Measurements from ENCODE around the gene RPH3AL. TPM values are rescaled to one million over a fixed set of nuclear protein-coding genes. Genes with fewer than 3 reads are reported as not detected.
"Not testable (repeated sequence)": the region's sequence is repeated elsewhere in the genome, so short reads cannot be mapped to it uniquely, and the experiment has no call there.

Gene RPH3AL
- polyA plus RNA-seq, 4 donors, result 13.1 to 27.4 (median 18.7) TPM

- DNase-seq (ENCODE audit: low read depth in 4 of 4, low spot score in 3 of 4), result no peak
Observed at GRCh38 chr17:248337-249235, 104.0 kb downstream of the RPH3AL start.

- DNase-seq (ENCODE audit: low read depth in 4 of 4, low spot score in 3 of 4), result no peak
Observed at GRCh38 chr17:247767-248166, 104.8 kb downstream of the RPH3AL start.

- no peak for DNase-seq (ENCODE audit: low read depth in 4 of 4, low spot score in 3 of 4)
Observed at GRCh38 chr17:246851-247421, 105.7 kb downstream of the RPH3AL start.

GRCh38 chr17:246226-246625, 106.4 kb downstream of the RPH3AL start:
- DNase-seq (ENCODE audit: low read depth in 4 of 4, low spot score in 3 of 4), result no peak

- no peak for DNase-seq (ENCODE audit: low read depth in 4 of 4, low spot score in 3 of 4)
Observed at GRCh38 chr17:245611-246010, 107.0 kb downstream of the RPH3AL start.

GRCh38 chr17:245020-245419, 107.6 kb downstream of the RPH3AL start:
- no peak for DNase-seq (ENCODE audit: low read depth in 4 of 4, low spot score in 3 of 4)

- DNase-seq (ENCODE audit: low read depth in 4 of 4, low spot score in 3 of 4), result not testable (repeated sequence)
Observed at GRCh38 chr17:243924-244323, 108.7 kb downstream of the RPH3AL start.

- DNase-seq (ENCODE audit: low read depth in 4 of 4, low spot score in 3 of 4), result no peak
Observed at GRCh38 chr17:238964-239259, 113.7 kb downstream of the RPH3AL start.

- DNase-seq (ENCODE audit: low read depth in 4 of 4, low spot score in 3 of 4), result no peak
Observed at GRCh38 chr17:238071-238963, 114.3 kb downstream of the RPH3AL start.

- DNase-seq (ENCODE audit: low read depth in 4 of 4, low spot score in 3 of 4), result no peak
Observed at GRCh38 chr17:237406-237955, 115.1 kb downstream of the RPH3AL start.

- DNase-seq (ENCODE audit: low read depth in 4 of 4, low spot score in 3 of 4), result no peak
Observed at GRCh38 chr17:236641-237405, 115.8 kb downstream of the RPH3AL start.

- no peak for DNase-seq (ENCODE audit: low read depth in 4 of 4, low spot score in 3 of 4)
Observed at GRCh38 chr17:235831-236640, 116.6 kb downstream of the RPH3AL start.

GRCh38 chr17:234994-235830, 117.4 kb downstream of the RPH3AL start:
- not testable (repeated sequence) for DNase-seq (ENCODE audit: low read depth in 4 of 4, low spot score in 3 of 4)

- not testable (repeated sequence) for DNase-seq (ENCODE audit: low read depth in 4 of 4, low spot score in 3 of 4)
Observed at GRCh38 chr17:234163-234993, 118.2 kb downstream of the RPH3AL start.

- DNase-seq (ENCODE audit: low read depth in 4 of 4, low spot score in 3 of 4), result no peak
Observed at GRCh38 chr17:233473-233941, 119.1 kb downstream of the RPH3AL start.

GRCh38 chr17:231966-232807, 120.4 kb downstream of the RPH3AL start:
- no peak for DNase-seq (ENCODE audit: low read depth in 4 of 4, low spot score in 3 of 4)

All from right renal pelvis (tissue), 4 donors.